ENCODE data around the gene OSGEP. TPM values are rescaled to one million over a fixed set of nuclear protein-coding genes. Genes with fewer than 3 reads are reported as not detected.

Gene OSGEP
- total RNA-seq, 5 donors from 2014 or later (not counting 1 experiment from before 2014, with no cell fraction given) = 56.4 to 80.2 (median 61.5) TPM

DNA sequence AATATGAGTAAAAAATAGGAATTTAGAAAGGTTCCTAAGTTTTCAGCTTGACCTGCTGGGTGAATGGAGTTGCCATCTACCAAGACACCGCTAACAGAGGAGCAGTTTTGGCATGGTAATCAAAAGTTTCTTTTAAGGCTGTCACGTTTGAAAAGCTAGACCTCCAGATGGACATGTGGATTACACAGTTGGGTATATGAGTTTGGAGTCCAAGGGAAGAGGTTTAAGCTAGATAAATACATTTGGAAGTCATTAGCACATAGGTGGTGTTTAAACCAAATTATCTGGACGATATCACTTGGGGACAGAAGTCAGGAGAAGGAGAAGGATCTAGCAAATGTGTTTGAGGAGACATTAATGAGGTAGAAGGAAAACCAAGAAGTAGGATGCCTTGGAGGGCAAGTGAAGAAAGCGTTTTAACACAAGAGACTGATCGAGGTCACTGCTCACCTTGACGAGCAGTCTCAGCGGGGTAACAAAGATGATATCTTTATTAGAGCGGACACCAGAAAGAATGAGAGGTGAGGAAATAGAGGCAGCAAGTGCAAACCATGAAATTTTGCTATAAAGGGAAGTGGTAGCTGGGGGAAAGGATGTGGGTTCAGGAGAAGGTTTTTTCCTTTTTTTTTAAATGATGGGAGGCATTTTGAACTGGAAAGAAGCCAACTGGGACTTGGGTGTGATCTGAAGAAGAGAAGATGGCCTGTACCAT, 32.2 kb upstream of the OSGEP start:
- Mint-ChIP-seq H3K27ac (peak overlapping the region; percentile 79 to 86), H3K4me3 (peak overlapping the region in 2 of 3 donors; percentile 25 to 61), H3K36me3 (no peaks in the 10 kb centered on the region), H3K4me1 (peaks cover 76 to 93% (median 84%) of the 10 kb centered on the region in 3 donors), H3K9me3 (peaks cover 0 to 8% (median 0%) of the 10 kb centered on the region in 3 donors), H3K27me3 (no peaks in the 10 kb centered on the region)
- Histone ChIP-seq H3K27me3 (replicated peaks in 1 of 2; ENCODE audit: control insufficient read depth in 2 of 2, extremely low read depth in 1 of 2, insufficient read depth in 2 of 2, low read length in 1 of 2) (no peaks in the 10 kb centered on the region), H3K4me3 (ENCODE audit: control insufficient read depth in 1 of 2, extremely low read depth in 1 of 2, low read length in 1 of 2) (no peak overlapping the region), H3K36me3 (ENCODE audit: control insufficient read depth in 2 of 2, extremely low read depth in 1 of 2, insufficient read depth in 1 of 2, low read length in 1 of 2) (no peaks in the 10 kb centered on the region), H3K27ac (ENCODE audit: low read length) (peak overlapping the region; percentile 46), H3K4me1 (ENCODE audit: control insufficient read depth in 1 of 2, extremely low read depth in 1 of 2, insufficient read depth in 2 of 2, low read length in 2 of 2) (peaks cover 46 to 51% of the 10 kb centered on the region in 2 experiments), H3K9me3 (no peaks in the 10 kb centered on the region)
- ChIA-PET POLR2A (no interaction called here), CTCF (interaction anchor here (0.6 to 1.4 kb wide), 5 partner anchors 19 to 42 kb away, joined by 3 to 4 read pairs (median 3); partner anchors contain the start of gene PIP4P1 (in 1 of the 2))
- DNase-seq (peak in 1 of 35 experiments; percentile 30), ATAC-seq (replicated peaks in 1 of 4) (peak in 1 of 4 experiments; percentile 21)
- 41% methylated on average over 8 of the region's 8 CpGs for WGBS (ENCODE audit: insufficient coverage)

DNA sequence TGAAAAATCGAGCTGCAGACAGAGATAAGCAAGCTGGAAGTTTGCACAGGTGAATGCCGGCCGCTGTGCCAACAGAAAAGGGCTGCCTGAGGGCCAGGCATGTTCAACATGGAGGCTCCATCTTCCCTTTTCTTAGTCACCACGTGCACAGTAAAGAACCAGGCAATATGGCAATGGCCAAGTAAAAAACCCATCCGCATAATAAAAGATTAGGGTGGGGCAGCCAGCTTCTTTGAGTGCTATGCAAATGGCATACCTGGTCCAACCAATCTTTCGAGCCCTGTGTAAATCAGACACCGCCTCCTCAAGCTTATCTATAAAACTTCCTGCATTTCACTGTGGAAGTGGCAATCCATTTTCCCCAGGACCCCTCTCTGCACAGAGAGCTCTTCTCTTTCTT, 31.3 kb upstream of the OSGEP start:
- Mint-ChIP-seq H3K9me3 (peaks cover 0 to 8% (median 0%) of the 10 kb centered on the region in 3 donors), H3K27me3 (no peaks in the 10 kb centered on the region), H3K4me1 (peaks cover 74 to 93% (median 84%) of the 10 kb centered on the region in 3 donors), H3K27ac (peak overlapping the region in 1 of 2 donors; percentile 70), H3K4me3 (no peak overlapping the region), H3K36me3 (no peaks in the 10 kb centered on the region)
- no peaks in the 10 kb centered on the region for H3K9me3 ChIP-seq
- ATAC-seq (replicated peaks in 1 of 4) = no peak
- ChIA-PET POLR2A (interaction anchor here in 1 of 2 donors (0.7 kb wide), 1 partner anchor 136 kb away, joined by 4 read pairs; no protein-coding TSS in a partner anchor), CTCF (interaction anchor here (0.5 to 1.4 kb wide), 2 partner anchors 25 to 874 kb away, joined by 3 read pairs; partner anchors contain the start of gene PIP4P1 (in 1 of the 2))
- no peak for DNase-seq
- H3K4me1 ChIP-seq (ENCODE audit: control insufficient read depth in 1 of 2, extremely low read depth in 1 of 2, insufficient read depth in 2 of 2, low read length in 2 of 2) = peaks cover 41 to 44% of the 10 kb centered on the region in 2 experiments
- H3K4me3 ChIP-seq (ENCODE audit: control insufficient read depth in 1 of 2, extremely low read depth in 1 of 2, low read length in 1 of 2) = no peak overlapping the region
- H3K27me3 ChIP-seq (replicated peaks in 1 of 2; ENCODE audit: control insufficient read depth in 2 of 2, extremely low read depth in 1 of 2, insufficient read depth in 2 of 2, low read length in 1 of 2) = no peaks in the 10 kb centered on the region
- H3K36me3 ChIP-seq (ENCODE audit: control insufficient read depth in 2 of 2, extremely low read depth in 1 of 2, insufficient read depth in 1 of 2, low read length in 1 of 2) = no peaks in the 10 kb centered on the region
- H3K27ac ChIP-seq (ENCODE audit: low read length) = no peak overlapping the region
- 72% methylated on average over 6 of the region's 7 CpGs for WGBS (ENCODE audit: insufficient coverage)

DNA sequence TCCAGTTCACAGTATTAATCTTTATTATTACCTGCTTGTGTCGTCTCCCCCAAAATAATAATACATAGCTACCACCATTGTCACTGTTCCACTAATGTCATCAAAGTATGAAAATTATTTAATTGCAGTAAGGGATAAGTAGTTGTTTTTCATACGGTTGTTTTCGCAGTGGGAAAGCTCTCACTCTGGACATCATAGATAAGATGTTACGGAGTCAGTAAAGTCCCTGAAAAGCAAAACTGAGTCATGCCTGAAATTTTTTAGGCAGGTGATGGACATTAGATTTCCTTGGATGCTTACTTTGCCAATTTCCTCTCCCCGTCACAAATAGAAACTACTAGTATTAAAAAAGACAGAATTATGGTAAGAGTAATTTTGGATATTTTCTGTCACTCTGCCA, 27.8 kb upstream of the OSGEP start:
- no peak for DNase-seq
- H3K9me3 ChIP-seq = no peaks in the 10 kb centered on the region
- 92% methylated on average over 3 of the region's 5 CpGs for WGBS (ENCODE audit: insufficient coverage)
- POLR2A ChIA-PET = interaction anchor here in 1 of 2 donors (1.0 kb wide), 1 partner anchor 27 kb away, joined by 3 read pairs; the partner anchor contains the start of gene APEX1
- Mint-ChIP-seq H3K4me1 (peaks cover 71 to 88% (median 80%) of the 10 kb centered on the region in 3 donors), H3K9me3 (peaks cover 0 to 12% (median 0%) of the 10 kb centered on the region in 3 donors), H3K36me3 (peaks cover 17% of the 10 kb centered on the region), H3K4me3 (no peak overlapping the region), H3K27me3 (no peaks in the 10 kb centered on the region), H3K27ac (peak overlapping the region; percentile 77 to 92)
- CTCF ChIA-PET = interaction anchor here (0.6 to 1.1 kb wide), 3 partner anchors 9 to 163 kb away, joined by 3 to 4 read pairs (median 4); no protein-coding TSS in a partner anchor
- H3K4me1 ChIP-seq (ENCODE audit: control insufficient read depth in 1 of 2, extremely low read depth in 1 of 2, insufficient read depth in 2 of 2, low read length in 2 of 2) = peaks cover 27 to 32% of the 10 kb centered on the region in 2 experiments
- no peaks in the 10 kb centered on the region for H3K27me3 ChIP-seq (replicated peaks in 1 of 2; ENCODE audit: control insufficient read depth in 2 of 2, extremely low read depth in 1 of 2, insufficient read depth in 2 of 2, low read length in 1 of 2)
- H3K36me3 ChIP-seq (ENCODE audit: control insufficient read depth in 2 of 2, extremely low read depth in 1 of 2, insufficient read depth in 1 of 2, low read length in 1 of 2) = peaks cover 0 to 11% of the 10 kb centered on the region in 2 donors
- peak overlapping the region; percentile 0 for H3K27ac ChIP-seq (ENCODE audit: low read length)
- H3K4me3 ChIP-seq (ENCODE audit: control insufficient read depth in 1 of 2, extremely low read depth in 1 of 2, low read length in 1 of 2) = no peak overlapping the region
- no peak for ATAC-seq (replicated peaks in 1 of 4)

DNA sequence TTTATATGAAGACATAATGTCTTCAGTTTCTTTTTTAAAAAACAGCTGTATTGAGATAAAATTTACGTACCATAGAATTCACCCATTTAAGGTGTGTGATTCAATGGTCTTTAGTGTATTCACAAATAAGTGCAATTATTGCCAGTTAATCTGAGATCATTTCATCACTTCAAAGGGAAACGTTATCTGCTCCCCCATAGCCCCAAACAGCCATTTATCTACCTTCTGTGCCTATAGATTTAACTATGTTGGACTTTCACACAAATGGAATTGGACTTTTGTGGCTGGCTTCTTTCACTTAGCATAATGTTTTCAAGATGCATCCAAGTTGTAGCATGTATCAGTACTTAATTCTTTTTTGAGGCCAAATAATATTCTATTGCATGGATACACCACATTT, 24.3 kb upstream of the OSGEP start:
- peaks cover 9 to 40% of the 10 kb centered on the region in 2 donors for H3K36me3 ChIP-seq (ENCODE audit: control insufficient read depth in 2 of 2, extremely low read depth in 1 of 2, insufficient read depth in 1 of 2, low read length in 1 of 2)

DNA sequence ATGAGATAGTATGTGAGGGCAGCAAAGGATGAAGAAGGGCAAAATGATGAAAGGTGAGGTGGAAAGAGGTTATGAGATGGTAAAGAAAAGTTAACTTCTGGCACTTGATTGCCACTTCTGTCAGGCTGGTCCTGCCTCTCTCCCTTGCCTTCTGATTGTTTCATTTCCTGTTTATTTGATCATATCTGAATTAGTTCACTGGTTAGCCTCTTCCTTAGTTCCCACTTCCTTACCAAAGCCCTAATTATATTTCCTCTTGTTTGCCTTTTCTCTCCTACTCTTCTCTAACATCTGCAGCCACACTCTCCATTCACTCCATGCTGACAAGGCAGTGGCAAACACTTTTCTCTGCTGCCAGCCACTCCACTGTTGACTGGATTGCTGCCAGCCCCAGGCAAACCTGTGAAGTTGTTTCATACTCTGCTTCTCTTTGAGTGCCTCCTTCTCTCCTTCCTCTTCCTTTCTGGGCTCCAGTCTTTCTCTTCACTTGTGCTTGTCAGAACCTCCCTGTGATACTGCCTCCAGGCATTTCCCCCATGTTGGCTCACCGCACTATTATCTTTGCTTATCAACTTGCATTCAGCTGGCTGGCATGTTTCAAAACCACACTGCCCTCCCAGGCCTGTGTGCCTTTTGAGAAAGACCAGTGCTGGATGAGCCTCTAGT, 22.7 kb upstream of the OSGEP start:
- Mint-ChIP-seq H3K27me3 (no peaks in the 10 kb centered on the region), H3K9me3 (peaks cover 0 to 4% (median 0%) of the 10 kb centered on the region in 3 donors), H3K4me1 (peaks cover 87 to 92% (median 88%) of the 10 kb centered on the region in 3 donors), H3K4me3 (peak overlapping the region; percentile 46 to 74 (median 52)), H3K36me3 (peaks cover 66% of the 10 kb centered on the region), H3K27ac (peak overlapping the region; percentile 94)
- H3K4me1 ChIP-seq (ENCODE audit: control insufficient read depth in 1 of 2, extremely low read depth in 1 of 2, insufficient read depth in 2 of 2, low read length in 2 of 2) = peaks cover 36 to 41% of the 10 kb centered on the region in 2 experiments
- H3K27ac ChIP-seq (ENCODE audit: low read length) = peak overlapping the region; percentile 76
- POLR2A ChIA-PET = interaction anchor here in 1 of 2 donors (0.9 to 1.0 kb wide), 2 partner anchors 13 to 16 kb away, joined by 3 to 4 read pairs; partner anchors contain the start of gene PIP4P1
- CTCF ChIA-PET = interaction anchor here (0.8 kb wide), 2 partner anchors 22 to 149 kb away, joined by 4 to 5 read pairs; partner anchors contain the start of gene APEX1 (in 1 of the 2)
- DNase-seq (peak in 32 of 35 experiments; percentile 4 to 54 (median 36)), ATAC-seq (replicated peaks in 1 of 4) (peak; percentile 82 to 93 (median 86))
- no peaks in the 10 kb centered on the region for H3K27me3 ChIP-seq (replicated peaks in 1 of 2; ENCODE audit: control insufficient read depth in 2 of 2, extremely low read depth in 1 of 2, insufficient read depth in 2 of 2, low read length in 1 of 2)
- peak overlapping the region; percentile 3 to 56 for H3K4me3 ChIP-seq (ENCODE audit: control insufficient read depth in 1 of 2, extremely low read depth in 1 of 2, low read length in 1 of 2)
- H3K36me3 ChIP-seq (ENCODE audit: control insufficient read depth in 2 of 2, extremely low read depth in 1 of 2, insufficient read depth in 1 of 2, low read length in 1 of 2) = peaks cover 9 to 56% of the 10 kb centered on the region in 2 donors
- H3K9me3 ChIP-seq = no peaks in the 10 kb centered on the region
- no CpG with 5 or more reads among the region's 1 CpG for WGBS (ENCODE audit: insufficient coverage)

More for the DNA sequence above, 24.3 kb upstream of the OSGEP start:
- no peak overlapping the region for H3K4me3 Mint-ChIP-seq
- Histone ChIP-seq H3K4me3 (ENCODE audit: control insufficient read depth in 1 of 2, extremely low read depth in 1 of 2, low read length in 1 of 2) (no peak overlapping the region), H3K4me1 (ENCODE audit: control insufficient read depth in 1 of 2, extremely low read depth in 1 of 2, insufficient read depth in 2 of 2, low read length in 2 of 2) (peaks cover 34 to 41% of the 10 kb centered on the region in 2 experiments), H3K27ac (ENCODE audit: low read length) (peak overlapping the region; percentile 76), H3K9me3 (no peaks in the 10 kb centered on the region), H3K27me3 (replicated peaks in 1 of 2; ENCODE audit: control insufficient read depth in 2 of 2, extremely low read depth in 1 of 2, insufficient read depth in 2 of 2, low read length in 1 of 2) (no peaks in the 10 kb centered on the region)
- H3K27me3 Mint-ChIP-seq = no peaks in the 10 kb centered on the region
- ChIA-PET POLR2A (no interaction called here), CTCF (interaction anchor here (0.6 to 1.3 kb wide), 2 partner anchors 15 to 134 kb away, joined by 3 to 6 read pairs; no protein-coding TSS in a partner anchor)
- peaks cover 88 to 94% (median 89%) of the 10 kb centered on the region in 3 donors for H3K4me1 Mint-ChIP-seq
- H3K9me3 Mint-ChIP-seq = peaks cover 0 to 4% (median 0%) of the 10 kb centered on the region in 3 donors
- H3K36me3 Mint-ChIP-seq = peaks cover 52% of the 10 kb centered on the region
- DNase-seq (no peak), ATAC-seq (replicated peaks in 1 of 4) (no peak)
- WGBS (ENCODE audit: insufficient coverage) = no CpG with 5 or more reads among the region's 2 CpGs
- peak overlapping the region; percentile 92 to 94 for H3K27ac Mint-ChIP-seq
